ACHN (cell line): ENCODE results near the gene SRR.
"Not testable (repeated sequence)": the region's sequence is repeated elsewhere in the genome, so short reads cannot be mapped to it uniquely, and the experiment has no call there.

Experiments used
- DNase-seq: peaks from one replicate; pipeline ENCODE4 v3.0.0-alpha.2; 2015
- in situ Hi-C: cut with HindIII; loops from 2 replicates; pipeline ENCODE4 v1.10.0; 2017; ENCODE audit warnings: low sequenced_read_pairs, low pct_ligation_motif_present, low pct_unique_long_range_greater_than_20kb

SRR gene

GRCh38 chr17:2282297-2282873 lies 21.4 kb upstream of the SRR start:
- DNase-seq, result peak; percentile 82
- in situ Hi-C loops, result no loop called here

- in situ Hi-C loops, result no loop called here
Observed at GRCh38 chr17:2283302-2283701, 20.4 kb upstream of the SRR start.

GRCh38 chr17:2289878-2290478 lies 13.8 kb upstream of the SRR start:
- in situ Hi-C loops, result no loop called here
- no peak for DNase-seq

More at GRCh38 chr17:2283302-2283701, 20.4 kb upstream of the SRR start:
- DNase-seq, result no peak

- in situ Hi-C loops, result no loop called here
- peak; percentile 32 for DNase-seq
Observed at GRCh38 chr17:2292100-2292499, 11.7 kb upstream of the SRR start.

- in situ Hi-C loops, result no loop called here
Observed at GRCh38 chr17:2295575-2295974, 8.2 kb upstream of the SRR start.

GRCh38 chr17:2297023-2297422 lies 6.7 kb upstream of the SRR start:
- DNase-seq, result no peak
- in situ Hi-C loops, result no loop called here

More at GRCh38 chr17:2295575-2295974, 8.2 kb upstream of the SRR start:
- DNase-seq, result no peak

GRCh38 chr17:2299136-2299535 lies 4.6 kb upstream of the SRR start:
- no peak for DNase-seq
- in situ Hi-C loops, result no loop called here

- no peak for DNase-seq
- in situ Hi-C loops, result no loop called here
Observed at GRCh38 chr17:2299756-2300155, 4.0 kb upstream of the SRR start.

GRCh38 chr17:2302778-2303203 lies 959 bp upstream of the SRR start:
- DNase-seq, result no peak
- in situ Hi-C loops, result no loop called here

GRCh38 chr17:2304931-2305330 lies 1.2 kb downstream of the SRR start:
- DNase-seq, result no peak
- in situ Hi-C loops, result no loop called here

- in situ Hi-C loops, result no loop called here
- DNase-seq, result no peak
Observed at GRCh38 chr17:2309338-2310154, 5.8 kb downstream of the SRR start.

GRCh38 chr17:2312736-2313135 lies 9.0 kb downstream of the SRR start:
- in situ Hi-C loops, result no loop called here

GRCh38 chr17:2316916-2317205 lies 13.1 kb downstream of the SRR start:
- DNase-seq, in situ Hi-C loops: not testable (repeated sequence)

More at GRCh38 chr17:2312736-2313135, 9.0 kb downstream of the SRR start:
- no peak for DNase-seq

GRCh38 chr17:2317796-2318195 lies 14.0 kb downstream of the SRR start:
- DNase-seq, result no peak
- in situ Hi-C loops, result no loop called here

GRCh38 chr17:2319051-2319450 lies 15.3 kb downstream of the SRR start:
- DNase-seq, result no peak
- in situ Hi-C loops, result no loop called here

- no peak for DNase-seq
- in situ Hi-C loops, result no loop called here
Observed at GRCh38 chr17:2321399-2321798, 17.6 kb downstream of the SRR start.

GRCh38 chr17:2323629-2324314 lies 20.0 kb downstream of the SRR start:
- in situ Hi-C loops, result no loop called here

GRCh38 chr17:2331303-2331702 lies 27.6 kb downstream of the SRR start:
- in situ Hi-C loops, result no loop called here
- no peak for DNase-seq

More at GRCh38 chr17:2323629-2324314, 20.0 kb downstream of the SRR start:
- no peak for DNase-seq

GRCh38 chr17:2335726-2336214 lies 32.0 kb downstream of the SRR start:
- peak; percentile 53 for DNase-seq
- in situ Hi-C loops, result no loop called here
